ENCODE measurements around the gene ZFYVE21.

The ZFYVE21 gene

GRCh38 chr14:103743691-103744090 lies 28.1 kb downstream of the ZFYVE21 start:
- no peak for TF ChIP-seq CTCF (conservative IDR thresholded peaks at IDR 0.05; ENCODE audit: low read depth, low read length)
- no peak for DNase-seq (ENCODE audit: low read depth)
- H3K4me3 ChIP-seq (ENCODE audit: low read length) = no peak overlapping the region

- DNase-seq (ENCODE audit: low read depth) = no peak
- TF ChIP-seq CTCF (conservative IDR thresholded peaks at IDR 0.05; ENCODE audit: low read depth, low read length) = no peak
Measured at GRCh38 chr14:103744621-103745395, 29.2 kb downstream of the ZFYVE21 start.

GRCh38 chr14:103745424-103745823 lies 29.8 kb downstream of the ZFYVE21 start:
- no peak for DNase-seq (ENCODE audit: low read depth)
- no peak overlapping the region for H3K4me3 ChIP-seq (ENCODE audit: low read length)
- no peak for TF ChIP-seq CTCF (conservative IDR thresholded peaks at IDR 0.05; ENCODE audit: low read depth, low read length)

More at GRCh38 chr14:103744621-103745395, 29.2 kb downstream of the ZFYVE21 start:
- no peak overlapping the region for H3K4me3 ChIP-seq (ENCODE audit: low read length)

GRCh38 chr14:103746701-103747100 lies 31.1 kb downstream of the ZFYVE21 start:
- no peak overlapping the region for H3K4me3 ChIP-seq (ENCODE audit: low read length)
- DNase-seq (ENCODE audit: low read depth) = no peak
- TF ChIP-seq CTCF (conservative IDR thresholded peaks at IDR 0.05; ENCODE audit: low read depth, low read length) = no peak

- no peak for TF ChIP-seq CTCF (conservative IDR thresholded peaks at IDR 0.05; ENCODE audit: low read depth, low read length)
- DNase-seq (ENCODE audit: low read depth) = no peak
Measured at GRCh38 chr14:103748534-103748857, 32.9 kb downstream of the ZFYVE21 start.

GRCh38 chr14:103749452-103749851 lies 33.8 kb downstream of the ZFYVE21 start:
- DNase-seq (ENCODE audit: low read depth) = no peak
- H3K4me3 ChIP-seq (ENCODE audit: low read length) = no peak overlapping the region
- no peak for TF ChIP-seq CTCF (conservative IDR thresholded peaks at IDR 0.05; ENCODE audit: low read depth, low read length)

More at GRCh38 chr14:103748534-103748857, 32.9 kb downstream of the ZFYVE21 start:
- no peak overlapping the region for H3K4me3 ChIP-seq (ENCODE audit: low read length)

GRCh38 chr14:103749860-103750259 lies 34.2 kb downstream of the ZFYVE21 start:
- no peak overlapping the region for H3K4me3 ChIP-seq (ENCODE audit: low read length)
- DNase-seq (ENCODE audit: low read depth) = no peak
- TF ChIP-seq CTCF (conservative IDR thresholded peaks at IDR 0.05; ENCODE audit: low read depth, low read length) = no peak
